Stimulated activated CD8-positive, alpha-beta memory T cell treated with anti-CD3 and anti-CD28 coated beads, Interleukin-7, amount 100 ng/mL, for 1 hour (primary cell): ENCODE data around the gene AKR1C4.
"Not testable (repeated sequence)": the region's sequence is repeated elsewhere in the genome, so short reads cannot be mapped to it uniquely, and the experiment has no call there.

Experiments
- DNase-seq, 2 donors: peaks; one replicate each; pipeline ENCODE4 v3.0.0-alpha.2; 2020; ENCODE audit warnings: low read depth in 2 of 2

The AKR1C4 gene

GRCh38 chr10:5196702-5197113 is at the start of gene AKR1C4:
Gene AKR1C4, plus strand, starts transcription at chr10:5196837. Its CDS starts 31 bp downstream, at chr10:5196868.
- DNase-seq: no peak

GRCh38 chr10:5146920-5147254 is 49.8 kb upstream of the AKR1C4 start:
- no peak for DNase-seq

GRCh38 chr10:5147255-5147980 is 49.2 kb upstream of the AKR1C4 start:
- no peak for DNase-seq

GRCh38 chr10:5147981-5148677 is 48.5 kb upstream of the AKR1C4 start:
- no peak for DNase-seq

- no peak for DNase-seq
Observed at GRCh38 chr10:5148678-5149032, 48.0 kb upstream of the AKR1C4 start.

- DNase-seq: no peak
Observed at GRCh38 chr10:5151076-5151475, 45.6 kb upstream of the AKR1C4 start.

- no peak for DNase-seq
Observed at GRCh38 chr10:5155951-5156350, 40.7 kb upstream of the AKR1C4 start.

GRCh38 chr10:5157501-5157900 is 39.1 kb upstream of the AKR1C4 start:
- no peak for DNase-seq

- DNase-seq: no peak
Observed at GRCh38 chr10:5159126-5159525, 37.5 kb upstream of the AKR1C4 start.

- no peak for DNase-seq
Observed at GRCh38 chr10:5163487-5163886, 33.1 kb upstream of the AKR1C4 start.

GRCh38 chr10:5165738-5166137 is 30.9 kb upstream of the AKR1C4 start:
- DNase-seq: no peak

GRCh38 chr10:5168897-5169420 is 27.7 kb upstream of the AKR1C4 start:
- no peak for DNase-seq

GRCh38 chr10:5175581-5175980 is 21.1 kb upstream of the AKR1C4 start:
- not testable (repeated sequence) for DNase-seq

- not testable (repeated sequence) for DNase-seq
Observed at GRCh38 chr10:5180503-5180902, 16.1 kb upstream of the AKR1C4 start.

GRCh38 chr10:5183923-5184322 is 12.7 kb upstream of the AKR1C4 start:
- no peak for DNase-seq

- DNase-seq: no peak
Observed at GRCh38 chr10:5184987-5185775, 11.5 kb upstream of the AKR1C4 start, which contains the start of gene AKR1C8. Gene AKR1C8, minus strand, starts transcription at chr10:5185150. Its CDS starts 46 bp downstream, at chr10:5185104.

- no peak for DNase-seq
Observed at GRCh38 chr10:5187867-5188266, 8.8 kb upstream of the AKR1C4 start.

- no peak for DNase-seq
Observed at GRCh38 chr10:5188358-5188757, 8.3 kb upstream of the AKR1C4 start.

- no peak for DNase-seq
Observed at GRCh38 chr10:5194431-5194830, 2.2 kb upstream of the AKR1C4 start.

- DNase-seq: no peak
Observed at GRCh38 chr10:5195727-5196374, 786 bp upstream of the AKR1C4 start.

GRCh38 chr10:5198386-5198785 is 1.7 kb downstream of the AKR1C4 start:
- DNase-seq: no peak

GRCh38 chr10:5199398-5199797 is 2.8 kb downstream of the AKR1C4 start:
- no peak for DNase-seq
